GM18870 (cell line): Measurements from ENCODE around the gene C19orf47.
"Not testable (repeated sequence)": the region's sequence is repeated elsewhere in the genome, so short reads cannot be mapped to it uniquely, and the experiment has no call there.

Source experiments
- ATAC-seq: cut with Tn5 transposase; IDR thresholded peaks from one replicate; pipeline ENCODE4 v1.9.1; 2021; ENCODE audit warnings: moderate library complexity; ENCODE audit not compliant: unreplicated experiment

Gene C19orf47

GRCh38 chr19:40377876-40378385, 29.7 kb upstream of the C19orf47 start:
- ATAC-seq, result no peak

GRCh38 chr19:40376286-40376862, 28.2 kb upstream of the C19orf47 start:
- ATAC-seq, result no peak

GRCh38 chr19:40374084-40374483, 25.9 kb upstream of the C19orf47 start:
- ATAC-seq, result no peak

GRCh38 chr19:40371802-40372122, 23.6 kb upstream of the C19orf47 start:
- no peak for ATAC-seq

GRCh38 chr19:40370997-40371801, 23.0 kb upstream of the C19orf47 start:
- ATAC-seq, result no peak

GRCh38 chr19:40370253-40370652, 22.1 kb upstream of the C19orf47 start:
- not testable (repeated sequence) for ATAC-seq

GRCh38 chr19:40369797-40370196, 21.6 kb upstream of the C19orf47 start:
- no peak for ATAC-seq

GRCh38 chr19:40367577-40368434, 19.6 kb upstream of the C19orf47 start:
- no peak for ATAC-seq

- ATAC-seq, result no peak
Measured at GRCh38 chr19:40366697-40367561, 18.7 kb upstream of the C19orf47 start.

- ATAC-seq, result no peak
Measured at GRCh38 chr19:40365613-40366401, 17.6 kb upstream of the C19orf47 start.

GRCh38 chr19:40365010-40365409, 16.8 kb upstream of the C19orf47 start:
- no peak for ATAC-seq

GRCh38 chr19:40363069-40363468, 14.9 kb upstream of the C19orf47 start:
- no peak for ATAC-seq

GRCh38 chr19:40362160-40362559, 14.0 kb upstream of the C19orf47 start:
- no peak for ATAC-seq

- no peak for ATAC-seq
Measured at GRCh38 chr19:40360708-40361241, 12.6 kb upstream of the C19orf47 start.

- ATAC-seq, result no peak
Measured at GRCh38 chr19:40360020-40360707, 12.0 kb upstream of the C19orf47 start.

- ATAC-seq, result no peak
Measured at GRCh38 chr19:40358773-40359172, 10.6 kb upstream of the C19orf47 start.

GRCh38 chr19:40357640-40358039, 9.4 kb upstream of the C19orf47 start:
- no peak for ATAC-seq

- ATAC-seq, result no peak
Measured at GRCh38 chr19:40356681-40357595, 8.7 kb upstream of the C19orf47 start.
